Panc1 (cell line): ENCODE measurements around the gene MAPK13. TPM values are rescaled to one million over a fixed set of nuclear protein-coding genes. Genes with fewer than 3 reads are reported as not detected.

ENCODE experiments used
- ATAC-seq: fragments of 200-7000 bp; cut with Tn5 transposase; 2 replicates; pipeline ENCODE4 v1.9.1; 2020; ENCODE audit warnings: mild to moderate bottlenecking, moderate library complexity
- BruUV-seq: library from RNA; stranded (reverse); fragments of 400-500 nt; replicated peaks from 2 replicates; lab custom pipeline; 2021; lab: Mats Ljungman, UMichigan
- CTCF ChIA-PET: fragments of 300-600 bp; sonication (Branson Sonifier 250); formaldehyde crosslinking; loops from one replicate; lab custom pipeline; 2022; ENCODE audit warnings: antibody characterized with exemption; lab: Charles Lee
- POLR2A ChIA-PET: fragments of 300-600 bp; sonication (Branson Sonifier 250); formaldehyde crosslinking; loops from one replicate; lab custom pipeline; 2022; ENCODE audit warnings: antibody characterized with exemption; lab: Charles Lee
- DNase-seq: peaks from one replicate; pipeline ENCODE4 v3.0.0-alpha.2; 2010; ENCODE audit warnings: low read depth, low spot score
- H3K27ac ChIP-seq: 2 replicates; pipeline ENCODE4 v1.5.1; 2011; ENCODE audit warnings: mild to moderate bottlenecking, low read length, inconsistent platforms
- H3K27me3 ChIP-seq: fragments of 200-500 bp; sonication (Bioruptor generic); 2 replicates; pipeline ENCODE4 v1.6.0; 2014; ENCODE audit warnings: low read length, inconsistent platforms; ENCODE audit not compliant: control insufficient read depth, insufficient read depth
- H3K36me3 ChIP-seq: fragments of 200-500 bp; sonication (Bioruptor generic); 2 replicates; pipeline ENCODE4 v1.5.1; 2014; ENCODE audit warnings: inconsistent platforms, mild to moderate bottlenecking, low read length, moderate library complexity; ENCODE audit not compliant: control insufficient read depth, insufficient read depth
- H3K4me1 ChIP-seq: 2 replicates; pipeline ENCODE4 v1.5.1; 2011; ENCODE audit warnings: inconsistent platforms, mild to moderate bottlenecking, low read length, moderate library complexity; ENCODE audit not compliant: control insufficient read depth, insufficient read depth
- H3K4me3 ChIP-seq, 2 experiments: 2 replicates each; pipeline ENCODE4 v1.5.1; 2011 to 2012; ENCODE audit warnings: low read depth in 2 of 2, low read length in 2 of 2, mild to moderate bottlenecking in 2 of 2, inconsistent platforms in 1 of 2, moderate library complexity in 1 of 2
- H3K9me3 ChIP-seq: fragments of 200-500 bp; sonication (Bioruptor generic); 2 replicates; pipeline ENCODE4 v1.5.1; 2014; ENCODE audit warnings: low read depth, mild to moderate bottlenecking, inconsistent platforms, low read length, moderate library complexity; ENCODE audit not compliant: control insufficient read depth, insufficient read depth
- POLR2AphosphoS5 ChIP-seq: IDR thresholded peaks from 2 replicates; pipeline ENCODE4 v1.6.1; 2012; ENCODE audit warnings: mild to moderate bottlenecking, low read depth, low read length, moderate library complexity
- REST ChIP-seq, 2 experiments: IDR thresholded peaks; 2 replicates each; pipeline ENCODE4 v1.6.1; 2011 to 2012; ENCODE audit warnings: low read depth in 2 of 2, control low read depth in 1 of 2, low read length in 1 of 2, mild to moderate bottlenecking in 1 of 2, moderate library complexity in 1 of 2; ENCODE audit not compliant: insufficient read depth in 1 of 2
- SIN3A ChIP-seq: IDR thresholded peaks from 2 replicates; pipeline ENCODE4 v1.6.1; 2012; ENCODE audit warnings: low read depth, mild to moderate bottlenecking, low read length, moderate library complexity, borderline replicate concordance; ENCODE audit not compliant: insufficient read depth
- TCF7L2 ChIP-seq: IDR thresholded peaks from 2 replicates; pipeline ENCODE4 v1.6.1; 2011; ENCODE audit warnings: mild to moderate bottlenecking, low read depth, low read length, inconsistent platforms
- in situ Hi-C: cut with HindIII; loops from 2 replicates; pipeline ENCODE4 v1.10.0; 2016; ENCODE audit warnings: low sequenced_read_pairs, low pct_unique_long_range_greater_than_20kb
- intact Hi-C: fragments of 100-400 bp; cut with micrococcal nuclease; formaldehyde crosslinking; loops from one replicate; pipeline ENCODE4 v1.10.0; 2022; ENCODE audit not compliant: unreplicated experiment
- total RNA-seq: library from RNA; stranded (reverse); gene quantifications from one replicate; pipeline ENCODE4 v1.2.1, GENCODE V29; 2021; ENCODE audit not compliant: unreplicated experiment
- TF ChIP-seq, protein P1 (sequence below): fragments of 450-650 bp; IDR thresholded peaks from 2 replicates; pipeline ENCODE4 v1.5.1; 2017; ENCODE audit warnings: mild to moderate bottlenecking

The MAPK13 gene
- total RNA-seq, 1 experiment from 2014 or later, result 2.5 TPM

GRCh38 chr6:36171573-36171972 is 41.3 kb downstream of the MAPK13 start:
- TF ChIP-seq TCF7L2, result no peak
- TF ChIP-seq REST (IDR thresholded peaks at IDR 0.05; ENCODE audit: insufficient read depth in 1 of 2, low read depth in 2 of 2, low read length in 1 of 2), result no peak
- no peak for TF ChIP-seq POLR2AphosphoS5
- no peak for TF ChIP-seq SIN3A
- TF ChIP-seq, protein P1, sequence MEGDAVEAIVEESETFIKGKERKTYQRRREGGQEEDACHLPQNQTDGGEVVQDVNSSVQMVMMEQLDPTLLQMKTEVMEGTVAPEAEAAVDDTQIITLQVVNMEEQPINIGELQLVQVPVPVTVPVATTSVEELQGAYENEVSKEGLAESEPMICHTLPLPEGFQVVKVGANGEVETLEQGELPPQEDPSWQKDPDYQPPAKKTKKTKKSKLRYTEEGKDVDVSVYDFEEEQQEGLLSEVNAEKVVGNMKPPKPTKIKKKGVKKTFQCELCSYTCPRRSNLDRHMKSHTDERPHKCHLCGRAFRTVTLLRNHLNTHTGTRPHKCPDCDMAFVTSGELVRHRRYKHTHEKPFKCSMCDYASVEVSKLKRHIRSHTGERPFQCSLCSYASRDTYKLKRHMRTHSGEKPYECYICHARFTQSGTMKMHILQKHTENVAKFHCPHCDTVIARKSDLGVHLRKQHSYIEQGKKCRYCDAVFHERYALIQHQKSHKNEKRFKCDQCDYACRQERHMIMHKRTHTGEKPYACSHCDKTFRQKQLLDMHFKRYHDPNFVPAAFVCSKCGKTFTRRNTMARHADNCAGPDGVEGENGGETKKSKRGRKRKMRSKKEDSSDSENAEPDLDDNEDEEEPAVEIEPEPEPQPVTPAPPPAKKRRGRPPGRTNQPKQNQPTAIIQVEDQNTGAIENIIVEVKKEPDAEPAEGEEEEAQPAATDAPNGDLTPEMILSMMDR, result no peak

DNA sequence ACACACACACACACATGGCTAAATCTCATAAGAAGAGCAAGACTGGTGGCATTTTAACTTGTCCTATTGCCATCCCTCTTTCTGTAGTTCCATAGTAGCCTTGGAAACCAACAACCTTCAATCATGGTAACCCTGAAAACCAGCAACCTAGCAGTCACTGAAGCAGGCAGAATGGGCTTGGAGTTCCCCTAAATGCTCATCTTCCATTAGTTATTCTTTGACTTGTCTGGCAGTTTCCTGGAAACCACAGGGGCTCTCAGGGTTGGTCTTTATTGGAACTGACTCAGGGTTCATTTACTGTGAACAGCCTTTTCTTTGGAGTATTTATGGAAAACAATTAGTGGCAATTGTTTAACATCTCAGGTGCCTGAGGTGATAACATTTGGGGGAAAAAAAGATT is 46.9 kb downstream of the MAPK13 start:
- no peak for TF ChIP-seq SIN3A
- TF ChIP-seq TCF7L2, result no peak
- no peak for TF ChIP-seq REST (IDR thresholded peaks at IDR 0.05; ENCODE audit: insufficient read depth in 1 of 2, low read depth in 2 of 2, low read length in 1 of 2)
- no peak for TF ChIP-seq POLR2AphosphoS5
- TF ChIP-seq, protein P1, result no peak
- Histone ChIP-seq H3K9me3 (peaks cover 4% of the 10 kb centered on the region; the same call in 1 of the 2 replicates), H3K27ac (no peak overlapping the region), H3K4me3 (no peak overlapping the region), H3K36me3 (no peaks in the 10 kb centered on the region), H3K4me1 (no peaks in the 10 kb centered on the region), H3K27me3 (no peaks in the 10 kb centered on the region)
- no peak for ATAC-seq
- in situ Hi-C loops (no loop called here), intact Hi-C loops (no loop called here)
- no TSS peak for BruUV-seq
- no peak for DNase-seq
- ChIA-PET CTCF (no interaction called here), POLR2A (no interaction called here)

More at GRCh38 chr6:36171573-36171972, 41.3 kb downstream of the MAPK13 start:
- intact Hi-C loops, result no loop called here
- in situ Hi-C loops, result no loop called here
- H3K4me3 ChIP-seq, result no peak overlapping the region
- POLR2A ChIA-PET, result no interaction called here
- no peaks in the 10 kb centered on the region for H3K4me1 ChIP-seq
- CTCF ChIA-PET, result no interaction called here
- BruUV-seq, result no TSS peak
- H3K36me3 ChIP-seq, result no peaks in the 10 kb centered on the region
- no peaks in the 10 kb centered on the region for H3K9me3 ChIP-seq
- H3K27me3 ChIP-seq, result no peaks in the 10 kb centered on the region
- no peak for DNase-seq
- no peak for ATAC-seq
- H3K27ac ChIP-seq, result no peak overlapping the region
